Esophagus squamous epithelium (tissue), 4 donors: ENCODE results near the gene TRPC6.

Source experiments
- CTCF ChIP-seq, 6 experiments: fragments of 450-650 bp in 4 of 6; fragments of 200-600 bp in 2 of 6; sonication (generic) in 2 of 6; IDR thresholded peaks; one replicate each; pipeline ENCODE4 v1.5.1; 2016 to 2019; ENCODE audit warnings: antibody characterized with exemption in 6 of 6, mild to moderate bottlenecking in 4 of 6, moderate library complexity in 4 of 6
- POLR2A ChIP-seq, 4 donors: fragments of 450-650 bp; IDR thresholded peaks; one replicate each; pipeline ENCODE4 v1.6.1; 2017; ENCODE audit warnings: antibody characterized with exemption in 4 of 4, mild to moderate bottlenecking in 4 of 4, moderate library complexity in 3 of 4

- TF ChIP-seq POLR2A (IDR thresholded peaks at IDR 0.05) (no peak), CTCF (IDR thresholded peaks at IDR 0.05) (peak in 2 of 6 experiments; percentile 20 to 31)
Observed at GRCh38 chr11:101428918-101429317, 154.9 kb downstream of the TRPC6 start.
